ENCODE results near the gene FAM53C.
"Not testable (repeated sequence)": the region's sequence is repeated elsewhere in the genome, so short reads cannot be mapped to it uniquely, and the experiment has no call there.

DNA sequence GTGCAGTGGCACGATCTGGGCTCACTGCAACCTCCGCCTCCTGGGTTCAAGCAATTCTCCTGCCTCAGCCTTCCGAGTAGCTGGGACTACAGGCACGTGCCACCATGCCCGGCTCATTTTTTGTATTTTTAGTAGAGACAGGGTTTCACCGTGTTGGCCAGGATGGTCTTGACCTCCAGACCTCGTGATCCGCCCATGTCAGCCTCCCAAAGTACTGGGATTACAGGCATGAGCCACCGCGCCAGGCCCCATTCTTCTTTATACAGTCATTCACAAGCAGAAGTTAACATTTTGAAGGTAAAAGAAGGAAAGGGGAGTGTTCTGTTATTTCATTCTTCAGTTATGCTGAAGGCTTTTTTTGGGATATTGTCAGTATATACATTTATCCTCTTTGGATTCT is 51.8 kb downstream of the FAM53C start:
- TF ChIP-seq EZH2phosphoT487 (IDR thresholded peaks at IDR 0.05; ENCODE audit: borderline replicate concordance) = not testable (repeated sequence)
- TF ChIP-seq, protein P1, sequence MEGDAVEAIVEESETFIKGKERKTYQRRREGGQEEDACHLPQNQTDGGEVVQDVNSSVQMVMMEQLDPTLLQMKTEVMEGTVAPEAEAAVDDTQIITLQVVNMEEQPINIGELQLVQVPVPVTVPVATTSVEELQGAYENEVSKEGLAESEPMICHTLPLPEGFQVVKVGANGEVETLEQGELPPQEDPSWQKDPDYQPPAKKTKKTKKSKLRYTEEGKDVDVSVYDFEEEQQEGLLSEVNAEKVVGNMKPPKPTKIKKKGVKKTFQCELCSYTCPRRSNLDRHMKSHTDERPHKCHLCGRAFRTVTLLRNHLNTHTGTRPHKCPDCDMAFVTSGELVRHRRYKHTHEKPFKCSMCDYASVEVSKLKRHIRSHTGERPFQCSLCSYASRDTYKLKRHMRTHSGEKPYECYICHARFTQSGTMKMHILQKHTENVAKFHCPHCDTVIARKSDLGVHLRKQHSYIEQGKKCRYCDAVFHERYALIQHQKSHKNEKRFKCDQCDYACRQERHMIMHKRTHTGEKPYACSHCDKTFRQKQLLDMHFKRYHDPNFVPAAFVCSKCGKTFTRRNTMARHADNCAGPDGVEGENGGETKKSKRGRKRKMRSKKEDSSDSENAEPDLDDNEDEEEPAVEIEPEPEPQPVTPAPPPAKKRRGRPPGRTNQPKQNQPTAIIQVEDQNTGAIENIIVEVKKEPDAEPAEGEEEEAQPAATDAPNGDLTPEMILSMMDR (conservative IDR thresholded peaks at IDR 0.05; ENCODE audit: low read length) = not testable (repeated sequence)
